Measurements from ENCODE around the gene TEAD3.

DNA sequence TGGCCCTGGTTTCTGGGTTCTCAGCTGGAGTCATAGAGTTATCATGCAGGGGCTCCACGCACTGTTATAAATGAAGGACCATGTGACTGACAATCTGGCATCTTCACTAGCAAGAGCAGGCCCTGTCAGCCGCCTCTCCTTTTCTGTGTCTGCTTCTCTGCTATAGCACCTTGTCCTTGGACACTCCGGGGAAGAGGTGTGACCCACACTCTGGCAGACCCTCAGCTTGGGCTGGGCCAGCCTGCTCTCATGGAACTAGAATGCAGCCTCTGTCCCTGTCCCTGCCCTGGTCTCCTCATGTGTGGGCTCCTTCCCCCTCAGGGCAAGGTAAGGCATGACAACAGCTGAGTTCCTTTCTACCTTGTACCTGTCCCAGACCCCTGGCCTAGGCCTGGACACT is 55.7 kb downstream of the TEAD3 start:
- TF ChIP-seq, protein P1, sequence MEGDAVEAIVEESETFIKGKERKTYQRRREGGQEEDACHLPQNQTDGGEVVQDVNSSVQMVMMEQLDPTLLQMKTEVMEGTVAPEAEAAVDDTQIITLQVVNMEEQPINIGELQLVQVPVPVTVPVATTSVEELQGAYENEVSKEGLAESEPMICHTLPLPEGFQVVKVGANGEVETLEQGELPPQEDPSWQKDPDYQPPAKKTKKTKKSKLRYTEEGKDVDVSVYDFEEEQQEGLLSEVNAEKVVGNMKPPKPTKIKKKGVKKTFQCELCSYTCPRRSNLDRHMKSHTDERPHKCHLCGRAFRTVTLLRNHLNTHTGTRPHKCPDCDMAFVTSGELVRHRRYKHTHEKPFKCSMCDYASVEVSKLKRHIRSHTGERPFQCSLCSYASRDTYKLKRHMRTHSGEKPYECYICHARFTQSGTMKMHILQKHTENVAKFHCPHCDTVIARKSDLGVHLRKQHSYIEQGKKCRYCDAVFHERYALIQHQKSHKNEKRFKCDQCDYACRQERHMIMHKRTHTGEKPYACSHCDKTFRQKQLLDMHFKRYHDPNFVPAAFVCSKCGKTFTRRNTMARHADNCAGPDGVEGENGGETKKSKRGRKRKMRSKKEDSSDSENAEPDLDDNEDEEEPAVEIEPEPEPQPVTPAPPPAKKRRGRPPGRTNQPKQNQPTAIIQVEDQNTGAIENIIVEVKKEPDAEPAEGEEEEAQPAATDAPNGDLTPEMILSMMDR (IDR thresholded peaks at IDR 0.05) = no peak
- no peak for TF ChIP-seq POLR2A (IDR thresholded peaks at IDR 0.05)

Measured in right lobe of liver (tissue), 4 donors.